Upper lobe of left lung (tissue), 6 donors: Measurements from ENCODE around the gene BOLA1. TPM values are rescaled to one million over a fixed set of nuclear protein-coding genes. Genes with fewer than 3 reads are reported as not detected.
"Not testable (repeated sequence)": the region's sequence is repeated elsewhere in the genome, so short reads cannot be mapped to it uniquely, and the experiment has no call there.

Source experiments
- ATAC-seq, 2 donors: fragments of 200-7000 bp; cut with Tn5 transposase; one replicate each; pipeline ENCODE4 v1.9.1; 2022; ENCODE audit warnings: mild to moderate bottlenecking in 2 of 2, moderate library complexity in 2 of 2; ENCODE audit not compliant: low FRiP score in 2 of 2
- DNase-seq, 2 donors: peaks; one replicate each; pipeline ENCODE4 v3.0.0-alpha.2; 2019 to 2020
- H3K27ac ChIP-seq, 4 donors: fragments of 200-600 bp; sonication (generic); one replicate each; pipeline ENCODE4 v1.5.1; 2016 to 2019
- H3K27me3 ChIP-seq, 4 donors: fragments of 200-600 bp; sonication (generic); one replicate each; pipeline ENCODE4 v1.5.1; 2017 to 2019
- H3K36me3 ChIP-seq, 4 donors: fragments of 200-600 bp; sonication (generic); one replicate each; pipeline ENCODE4 v1.5.1; 2016 to 2019
- H3K4me1 ChIP-seq, 4 donors: fragments of 200-600 bp; sonication (generic); one replicate each; pipeline ENCODE4 v1.5.1; 2018 to 2019
- H3K4me3 ChIP-seq, 4 donors: fragments of 200-600 bp; sonication (generic); one replicate each; pipeline ENCODE4 v1.5.1; 2017 to 2019; ENCODE audit warnings: mild to moderate bottlenecking in 2 of 4, moderate library complexity in 1 of 4
- H3K9me3 ChIP-seq, 4 donors: fragments of 200-600 bp; sonication (generic); one replicate each; pipeline ENCODE4 v1.5.1; 2018 to 2019
- EP300 ChIP-seq, 4 donors: sonication (generic); formaldehyde crosslinking; IDR thresholded peaks; one replicate each; pipeline ENCODE4 v1.5.1; 2017; ENCODE audit warnings: antibody characterized with exemption in 4 of 4, control low read depth in 2 of 4
- POLR2A ChIP-seq, 4 donors: fragments of 450-650 bp; IDR thresholded peaks; one replicate each; pipeline ENCODE4 v1.5.1; 2016 to 2017; ENCODE audit warnings: antibody characterized with exemption in 4 of 4, mild to moderate bottlenecking in 2 of 4
- POLR2AphosphoS5 ChIP-seq, 2 donors: sonication (generic); formaldehyde crosslinking; IDR thresholded peaks; one replicate each; pipeline ENCODE4 v1.5.1; 2017; ENCODE audit warnings: antibody characterized with exemption in 2 of 2
- WGBS, 2 donors: methylation state at CpG; one replicate each; pipeline ENCODE4 v1.1.5; 2017 to 2018; 5-methylcytosine and 5-hydroxymethylcytosine counted together
- total RNA-seq, 6 donors: library from RNA; depleted of rRNA in 4 of 6; stranded (reverse); fragments of >200 nt in 4 of 6; gene quantifications; one replicate each; pipeline versions ENCODE4 v1.1.0 to v1.2.1, GENCODE V29; 2016 to 2021
- TF ChIP-seq, protein P1 (sequence below), 6 experiments: fragments of 450-650 bp in 4 of 6; fragments of 200-600 bp in 2 of 6; sonication (generic) in 2 of 6; IDR thresholded peaks; one replicate each; pipeline ENCODE4 v1.5.1; 2016 to 2019; ENCODE audit warnings: antibody characterized with exemption in 6 of 6
- donor health status: DM: no; HTN: no; CAD: no; lungs with moderate emphysema.
- donor health status: DM: no; HTN: yes; CAD: no; lungs with severe emphysema.

The BOLA1 gene
- total RNA-seq, 6 donors from 2014 or later, result 11.1 to 23.0 (median 14.5) TPM

DNA sequence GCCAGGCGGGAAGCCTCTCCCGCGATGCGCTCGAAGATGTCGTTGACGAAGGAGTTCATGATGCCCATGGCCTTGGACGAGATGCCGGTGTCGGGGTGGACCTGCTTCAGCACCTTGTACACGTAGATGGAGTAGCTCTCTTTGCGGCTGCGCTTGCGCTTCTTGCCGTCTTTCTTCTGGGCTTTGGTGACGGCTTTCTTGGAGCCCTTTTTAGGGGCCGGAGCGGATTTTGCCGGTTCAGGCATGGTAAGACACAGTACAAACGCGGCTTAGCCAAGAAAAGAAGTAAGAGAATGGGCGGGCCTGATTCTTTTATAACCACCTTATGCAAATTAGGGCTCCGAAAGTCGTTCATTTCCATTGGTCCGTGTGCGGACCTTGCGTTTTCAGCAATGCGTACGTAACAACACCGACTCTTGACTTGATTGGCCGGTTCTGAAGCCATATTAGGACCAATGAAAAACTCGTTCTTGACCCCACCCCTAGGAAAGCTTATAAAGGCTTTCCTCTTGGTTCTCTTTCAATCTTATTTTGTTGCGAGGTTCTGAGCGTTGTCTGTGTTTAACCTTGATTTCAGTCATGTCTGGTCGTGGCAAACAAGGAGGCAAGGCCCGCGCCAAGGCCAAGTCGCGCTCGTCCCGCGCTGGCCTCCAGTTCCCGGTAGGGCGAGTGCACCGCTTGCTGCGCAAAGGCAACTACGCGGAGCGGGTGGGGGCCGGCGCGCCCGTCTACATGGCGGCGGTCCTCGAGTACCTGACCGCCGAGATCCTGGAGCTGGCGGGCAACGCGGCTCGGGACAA, 12.8 kb upstream of the BOLA1 start:
- peaks cover 15 to 26% (median 19%) of the 10 kb centered on the region in 4 donors for H3K4me1 ChIP-seq
- TF ChIP-seq, protein P1, sequence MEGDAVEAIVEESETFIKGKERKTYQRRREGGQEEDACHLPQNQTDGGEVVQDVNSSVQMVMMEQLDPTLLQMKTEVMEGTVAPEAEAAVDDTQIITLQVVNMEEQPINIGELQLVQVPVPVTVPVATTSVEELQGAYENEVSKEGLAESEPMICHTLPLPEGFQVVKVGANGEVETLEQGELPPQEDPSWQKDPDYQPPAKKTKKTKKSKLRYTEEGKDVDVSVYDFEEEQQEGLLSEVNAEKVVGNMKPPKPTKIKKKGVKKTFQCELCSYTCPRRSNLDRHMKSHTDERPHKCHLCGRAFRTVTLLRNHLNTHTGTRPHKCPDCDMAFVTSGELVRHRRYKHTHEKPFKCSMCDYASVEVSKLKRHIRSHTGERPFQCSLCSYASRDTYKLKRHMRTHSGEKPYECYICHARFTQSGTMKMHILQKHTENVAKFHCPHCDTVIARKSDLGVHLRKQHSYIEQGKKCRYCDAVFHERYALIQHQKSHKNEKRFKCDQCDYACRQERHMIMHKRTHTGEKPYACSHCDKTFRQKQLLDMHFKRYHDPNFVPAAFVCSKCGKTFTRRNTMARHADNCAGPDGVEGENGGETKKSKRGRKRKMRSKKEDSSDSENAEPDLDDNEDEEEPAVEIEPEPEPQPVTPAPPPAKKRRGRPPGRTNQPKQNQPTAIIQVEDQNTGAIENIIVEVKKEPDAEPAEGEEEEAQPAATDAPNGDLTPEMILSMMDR (IDR thresholded peaks at IDR 0.05), result peak in 2 of 6 experiments; percentile 6 to 38
- TF ChIP-seq POLR2A (IDR thresholded peaks at IDR 0.05) (peak; percentile 94 to 100 (median 100)), EP300 (IDR thresholded peaks at IDR 0.05) (peak in 2 of 4 donors; percentile 47 to 93), POLR2AphosphoS5 (IDR thresholded peaks at IDR 0.05) (peak; percentile 98 to 100)
- DNase-seq (peak; percentile 91 to 95), ATAC-seq (peak; percentile 89 to 94)
- peak overlapping the region; percentile 99 to 100 (median 100) for H3K27ac ChIP-seq
- H3K27me3 ChIP-seq, result no peaks in the 10 kb centered on the region
- no peaks in the 10 kb centered on the region for H3K36me3 ChIP-seq
- H3K9me3 ChIP-seq, result no peaks in the 10 kb centered on the region
- 0 to 1% methylated on average over 27 to 61 of the region's 62 CpGs for WGBS, 2 donors
- H3K4me3 ChIP-seq, result peak overlapping the region; percentile 54 to 67 (median 58)

DNA sequence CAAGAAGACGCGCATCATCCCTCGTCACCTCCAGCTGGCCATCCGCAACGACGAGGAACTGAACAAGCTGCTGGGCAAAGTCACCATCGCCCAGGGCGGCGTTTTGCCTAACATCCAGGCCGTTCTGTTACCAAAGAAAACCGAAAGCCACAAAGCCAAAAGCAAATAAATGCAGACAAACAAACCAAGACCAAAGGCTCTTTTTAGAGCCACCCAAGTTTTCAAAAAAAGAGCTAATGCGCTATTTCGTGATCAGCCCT, 12.2 kb upstream of the BOLA1 start:
- ATAC-seq, H3K36me3 ChIP-seq, H3K9me3 ChIP-seq, DNase-seq, H3K27me3 ChIP-seq: not testable (repeated sequence)
- peak overlapping the region; percentile 99 to 100 (median 100) for H3K27ac ChIP-seq
- 0% methylated on average over 13 of the region's 13 CpGs for WGBS, 2 donors
- peak overlapping the region; percentile 42 to 67 (median 58) for H3K4me3 ChIP-seq
- TF ChIP-seq, protein P1 (IDR thresholded peaks at IDR 0.05), result peak in 1 of 6 experiments; percentile 4
- H3K4me1 ChIP-seq, result peaks cover 15 to 26% (median 19%) of the 10 kb centered on the region in 4 donors

DNA sequence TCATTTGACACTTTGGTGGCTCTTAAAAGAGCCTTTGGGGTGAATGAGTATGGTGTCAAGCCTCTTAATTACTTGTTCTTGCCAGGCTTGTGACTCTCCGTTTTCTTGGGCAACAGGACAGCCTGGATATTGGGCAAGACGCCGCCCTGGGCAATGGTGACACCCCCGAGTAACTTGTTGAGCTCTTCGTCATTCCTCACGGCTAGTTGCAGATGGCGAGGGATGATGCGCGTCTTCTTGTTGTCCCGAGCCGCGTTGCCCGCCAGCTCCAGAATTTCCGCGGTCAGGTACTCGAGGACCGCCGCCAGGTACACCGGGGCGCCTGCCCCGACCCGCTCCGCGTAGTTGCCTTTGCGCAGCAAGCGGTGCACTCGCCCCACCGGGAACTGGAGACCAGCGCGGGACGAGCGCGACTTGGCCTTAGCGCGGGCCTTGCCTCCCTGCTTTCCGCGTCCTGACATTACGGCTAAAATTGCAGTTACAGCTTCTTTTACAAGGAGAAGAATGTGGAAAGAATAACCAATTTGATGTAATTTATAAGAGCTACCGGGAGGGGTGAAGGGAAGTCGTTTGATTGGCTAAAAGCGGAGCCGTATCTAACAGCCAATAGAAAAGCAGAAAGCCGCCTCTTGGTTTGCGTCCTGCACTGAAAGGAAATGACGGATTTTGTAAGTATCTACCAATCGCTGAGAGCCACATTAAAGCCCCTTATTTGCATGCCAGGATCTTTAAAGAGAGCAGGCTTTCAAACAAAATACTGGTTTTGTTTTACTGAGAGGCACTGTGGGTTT, 11.7 kb upstream of the BOLA1 start:
- TF ChIP-seq, protein P1 (IDR thresholded peaks at IDR 0.05), result peak in 3 of 6 experiments; percentile 30 to 44 (median 34)
- TF ChIP-seq POLR2A (IDR thresholded peaks at IDR 0.05) (peak; percentile 60 to 97 (median 77)), EP300 (IDR thresholded peaks at IDR 0.05) (peak in 1 of 4 donors; percentile 1), POLR2AphosphoS5 (IDR thresholded peaks at IDR 0.05) (peak; percentile 89 to 92)
- 0 to 2% methylated on average over 25 to 46 of the region's 46 CpGs for WGBS, 2 donors

DNA sequence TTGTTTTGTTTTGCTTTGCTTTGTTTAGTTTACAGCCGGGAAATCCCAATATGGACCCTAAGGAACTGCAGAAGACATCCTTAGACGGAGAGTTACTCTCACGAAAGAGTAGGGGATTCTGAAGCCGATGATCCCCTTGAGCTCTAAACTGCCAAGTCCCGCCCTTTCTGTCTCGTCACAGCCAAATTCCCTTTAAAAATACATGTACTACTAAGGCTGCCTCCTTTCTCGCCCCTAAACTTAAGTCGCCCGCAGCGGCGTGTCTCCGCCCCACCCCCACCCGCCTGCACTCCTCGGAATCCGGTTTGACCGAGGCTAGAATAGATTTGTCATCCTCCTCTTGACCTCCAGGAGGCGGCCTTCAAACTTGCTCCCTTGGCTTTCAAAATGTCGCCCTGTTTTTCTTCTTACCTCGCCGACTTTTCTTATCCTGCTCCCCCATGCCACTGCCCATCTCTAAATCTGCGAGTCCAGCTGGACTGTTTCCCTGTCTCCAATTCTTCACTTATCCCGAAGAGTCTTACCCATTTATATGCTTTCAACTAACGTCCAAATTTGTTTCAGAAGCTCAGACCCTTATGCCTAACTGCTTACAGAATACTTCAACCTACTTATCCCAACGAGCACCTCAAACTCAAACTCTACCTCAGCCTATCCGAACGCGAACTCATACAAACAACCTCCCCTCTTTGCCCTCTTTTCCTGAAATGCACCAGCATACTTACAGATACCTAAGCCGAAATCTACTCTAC, 10.9 kb upstream of the BOLA1 start:
- Histone ChIP-seq H3K4me3 (peak overlapping the region; percentile 4 to 67 (median 58)), H3K9me3 (no peaks in the 10 kb centered on the region), H3K4me1 (peaks cover 15 to 25% (median 18%) of the 10 kb centered on the region in 4 donors), H3K27ac (peak overlapping the region; percentile 99 to 100 (median 100)), H3K36me3 (no peaks in the 10 kb centered on the region), H3K27me3 (no peaks in the 10 kb centered on the region)
- ATAC-seq (peak; percentile 60 to 75), DNase-seq (peak; percentile 81 to 92)
- 4 to 5% methylated on average over 25 to 28 of the region's 28 CpGs for WGBS, 2 donors
- TF ChIP-seq POLR2A (IDR thresholded peaks at IDR 0.05) (peak in 1 of 4 donors; percentile 52), POLR2AphosphoS5 (IDR thresholded peaks at IDR 0.05) (peak in 1 of 2 donors; percentile 23), EP300 (IDR thresholded peaks at IDR 0.05) (peak in 1 of 4 donors; percentile 6)
- TF ChIP-seq, protein P1 (IDR thresholded peaks at IDR 0.05), result peak in 4 of 6 experiments; percentile 55 to 63 (median 60)

More for the DNA sequence above, 11.7 kb upstream of the BOLA1 start:
- H3K36me3 ChIP-seq, result no peaks in the 10 kb centered on the region
- H3K4me3 ChIP-seq, result peak overlapping the region; percentile 42 to 67 (median 58)
- no peaks in the 10 kb centered on the region for H3K9me3 ChIP-seq
- ATAC-seq (peak; percentile 85 to 87), DNase-seq (peak; percentile 90 to 94)
- peaks cover 15 to 26% (median 19%) of the 10 kb centered on the region in 4 donors for H3K4me1 ChIP-seq
- peak overlapping the region; percentile 99 to 100 (median 100) for H3K27ac ChIP-seq
- H3K27me3 ChIP-seq, result no peaks in the 10 kb centered on the region
